Measurements from ENCODE around the gene TENT4B. TPM values are rescaled to one million over a fixed set of nuclear protein-coding genes. Genes with fewer than 3 reads are reported as not detected.

TENT4B gene
- total RNA-seq, 1 donor from 2014 or later: 14.0 TPM

DNA sequence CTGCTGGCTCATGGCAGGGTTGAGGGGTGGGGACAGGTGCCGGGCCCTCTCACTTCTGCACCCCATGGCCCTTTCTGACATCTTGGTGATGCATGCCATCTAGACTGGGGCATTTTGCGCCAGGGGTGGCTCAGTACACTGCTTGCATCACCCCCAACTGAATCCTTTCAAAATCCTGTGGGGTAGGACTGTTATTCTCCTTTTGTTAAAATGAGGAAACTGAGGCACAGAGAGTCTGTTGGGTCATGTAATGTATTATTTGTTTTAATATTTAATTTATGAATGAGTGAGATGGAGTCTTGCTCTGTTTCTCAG, 123.2 kb downstream of the TENT4B start:
- Histone ChIP-seq H3K9me3 (no peaks in the 10 kb centered on the region), H3K27ac (no peak overlapping the region), H3K27me3 (no peaks in the 10 kb centered on the region), H3K4me1 (peaks cover 4% of the 10 kb centered on the region), H3K36me3 (no peaks in the 10 kb centered on the region), H3K4me3 (no peak overlapping the region)
- intact Hi-C loops (cut with DNase I): no loop called here
- DNase-seq (ENCODE audit: extremely low spot score in 2 of 2): no peak
- no peak for TF ChIP-seq POLR2AphosphoS5 (IDR thresholded peaks at IDR 0.05; ENCODE audit: insufficient read depth in 1 of 2, low read depth in 1 of 2)
- no peak for TF ChIP-seq CTCF (IDR thresholded peaks at IDR 0.05)
- TF ChIP-seq POLR2A (IDR thresholded peaks at IDR 0.05): no peak

- H3K9me3 ChIP-seq: no peaks in the 10 kb centered on the region
- no peaks in the 10 kb centered on the region for H3K27me3 ChIP-seq
- no peaks in the 10 kb centered on the region for H3K36me3 ChIP-seq
- intact Hi-C loops (cut with DNase I): no loop called here
- no peak for DNase-seq (ENCODE audit: extremely low spot score in 2 of 2)
- peaks cover 4% of the 10 kb centered on the region for H3K4me1 ChIP-seq
- no peak for TF ChIP-seq POLR2AphosphoS5 (IDR thresholded peaks at IDR 0.05; ENCODE audit: insufficient read depth in 1 of 2, low read depth in 1 of 2)
- H3K27ac ChIP-seq: no peak overlapping the region
- no peak overlapping the region for H3K4me3 ChIP-seq
Observed at GRCh38 chr16:50276801-50277555, 123.9 kb downstream of the TENT4B start.

- H3K27me3 ChIP-seq: no peaks in the 10 kb centered on the region
- H3K36me3 ChIP-seq: no peaks in the 10 kb centered on the region
- DNase-seq (ENCODE audit: extremely low spot score in 2 of 2): no peak
- H3K4me3 ChIP-seq: no peak overlapping the region
- TF ChIP-seq POLR2AphosphoS5 (IDR thresholded peaks at IDR 0.05; ENCODE audit: insufficient read depth in 1 of 2, low read depth in 1 of 2): no peak
- no peak for TF ChIP-seq POLR2A (IDR thresholded peaks at IDR 0.05)
- no peak overlapping the region for H3K27ac ChIP-seq
- peaks cover 9% of the 10 kb centered on the region for H3K4me1 ChIP-seq
- intact Hi-C loops (cut with DNase I): no loop called here
- H3K9me3 ChIP-seq: no peaks in the 10 kb centered on the region
Observed at GRCh38 chr16:50278251-50278650, 125.1 kb downstream of the TENT4B start.

GRCh38 chr16:50279504-50279865, 126.4 kb downstream of the TENT4B start:
- no peak overlapping the region for H3K4me3 ChIP-seq
- no peaks in the 10 kb centered on the region for H3K9me3 ChIP-seq
- no peak for DNase-seq (ENCODE audit: extremely low spot score in 2 of 2)
- no peaks in the 10 kb centered on the region for H3K36me3 ChIP-seq
- H3K4me1 ChIP-seq: peaks cover 21% of the 10 kb centered on the region
- intact Hi-C loops (cut with DNase I): no loop called here
- H3K27ac ChIP-seq: no peak overlapping the region
- no peak for TF ChIP-seq POLR2AphosphoS5 (IDR thresholded peaks at IDR 0.05; ENCODE audit: insufficient read depth in 1 of 2, low read depth in 1 of 2)
- TF ChIP-seq POLR2A (IDR thresholded peaks at IDR 0.05): no peak
- TF ChIP-seq CTCF (IDR thresholded peaks at IDR 0.05): no peak
- no peaks in the 10 kb centered on the region for H3K27me3 ChIP-seq

GRCh38 chr16:50280932-50281331, 127.8 kb downstream of the TENT4B start:
- Histone ChIP-seq H3K27ac (no peak overlapping the region), H3K27me3 (no peaks in the 10 kb centered on the region), H3K4me3 (no peak overlapping the region), H3K9me3 (no peaks in the 10 kb centered on the region), H3K36me3 (no peaks in the 10 kb centered on the region), H3K4me1 (peaks cover 17% of the 10 kb centered on the region)
- no peak for DNase-seq (ENCODE audit: extremely low spot score in 2 of 2)
- intact Hi-C loops (cut with DNase I): loop anchor here (5.0 kb wide), 1 partner anchor 291 kb away; no protein-coding TSS in a partner anchor
- TF ChIP-seq CTCF (IDR thresholded peaks at IDR 0.05): no peak
- no peak for TF ChIP-seq POLR2A (IDR thresholded peaks at IDR 0.05)
- no peak for TF ChIP-seq POLR2AphosphoS5 (IDR thresholded peaks at IDR 0.05; ENCODE audit: insufficient read depth in 1 of 2, low read depth in 1 of 2)

Small RNA genes within 50 kb of the gene (small RNA-seq; reads per million reads assigned to genes)
- gene RF00156: not detected
- gene RPL10P14: not detected

Other genes starting within 250 kb of the TENT4B start
- 20.4 TPM for gene CNEP1R1, start 128.1 kb upstream of the TENT4B start, total RNA-seq
- gene HEATR3, start 87.3 kb upstream of the TENT4B start, total RNA-seq: 16.5 TPM
- gene ADCY7, start 113.2 kb downstream of the TENT4B start, total RNA-seq: 18.9 TPM
- gene BRD7, start 215.7 kb downstream of the TENT4B start, total RNA-seq: 49.6 TPM